ENCODE data around the gene ERC2.
A peak's percentile ranks its signal among the peaks of the same experiment; 100 is the strongest.

ERC2 gene

DNA sequence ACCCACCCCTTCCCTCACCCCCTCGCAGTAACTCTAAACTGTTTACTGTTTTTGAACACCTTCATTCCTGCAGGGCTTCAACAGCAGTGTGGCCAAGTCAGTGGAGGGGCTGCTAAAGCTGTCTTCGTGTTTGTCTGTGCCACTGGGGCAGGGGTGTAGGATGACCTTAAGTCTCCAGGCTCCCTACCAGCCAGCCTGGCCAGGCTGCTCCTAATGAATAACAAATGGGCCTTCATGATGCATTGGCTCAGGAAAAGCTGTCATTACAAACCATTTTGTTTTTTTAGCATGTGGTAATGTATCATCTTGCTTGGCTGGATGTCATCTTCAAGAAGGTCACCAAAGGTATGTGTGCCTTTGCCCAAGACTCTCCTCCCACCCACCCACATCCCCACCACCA is 609.0 kb downstream of the ERC2 start:
- no peak overlapping the region for H3K4me3 ChIP-seq (ENCODE audit: low read depth, low read length)
- H3K36me3 ChIP-seq, result no peaks in the 10 kb centered on the region
- no peaks in the 10 kb centered on the region for H3K4me1 ChIP-seq
- no peak for DNase-seq
- no peaks in the 10 kb centered on the region for H3K9me3 ChIP-seq
- H3K27me3 ChIP-seq, result no peaks in the 10 kb centered on the region
- TF ChIP-seq, protein P1, sequence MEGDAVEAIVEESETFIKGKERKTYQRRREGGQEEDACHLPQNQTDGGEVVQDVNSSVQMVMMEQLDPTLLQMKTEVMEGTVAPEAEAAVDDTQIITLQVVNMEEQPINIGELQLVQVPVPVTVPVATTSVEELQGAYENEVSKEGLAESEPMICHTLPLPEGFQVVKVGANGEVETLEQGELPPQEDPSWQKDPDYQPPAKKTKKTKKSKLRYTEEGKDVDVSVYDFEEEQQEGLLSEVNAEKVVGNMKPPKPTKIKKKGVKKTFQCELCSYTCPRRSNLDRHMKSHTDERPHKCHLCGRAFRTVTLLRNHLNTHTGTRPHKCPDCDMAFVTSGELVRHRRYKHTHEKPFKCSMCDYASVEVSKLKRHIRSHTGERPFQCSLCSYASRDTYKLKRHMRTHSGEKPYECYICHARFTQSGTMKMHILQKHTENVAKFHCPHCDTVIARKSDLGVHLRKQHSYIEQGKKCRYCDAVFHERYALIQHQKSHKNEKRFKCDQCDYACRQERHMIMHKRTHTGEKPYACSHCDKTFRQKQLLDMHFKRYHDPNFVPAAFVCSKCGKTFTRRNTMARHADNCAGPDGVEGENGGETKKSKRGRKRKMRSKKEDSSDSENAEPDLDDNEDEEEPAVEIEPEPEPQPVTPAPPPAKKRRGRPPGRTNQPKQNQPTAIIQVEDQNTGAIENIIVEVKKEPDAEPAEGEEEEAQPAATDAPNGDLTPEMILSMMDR (IDR thresholded peaks at IDR 0.05; ENCODE audit: low read depth, low read length), result no peak

DNA sequence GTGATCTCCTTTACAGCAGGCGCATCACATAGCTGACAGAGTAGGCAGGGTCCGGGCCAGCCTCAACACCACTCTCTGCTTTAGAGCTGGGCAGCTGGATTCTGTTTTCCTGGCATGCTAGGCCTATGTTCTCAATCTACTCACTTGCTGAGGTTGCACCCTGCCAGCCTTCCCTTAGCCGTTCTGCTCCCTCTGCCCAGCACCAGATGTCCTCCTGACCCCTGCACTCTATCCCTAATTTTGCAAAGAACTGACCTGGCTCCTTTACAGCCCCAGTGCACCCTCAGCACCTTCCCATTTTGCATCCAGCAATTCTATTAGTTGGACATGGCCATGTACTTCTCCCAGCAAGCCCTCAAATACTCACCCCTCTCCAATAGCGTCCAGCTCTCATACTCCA is 609.5 kb downstream of the ERC2 start:
- Histone ChIP-seq H3K27me3 (no peaks in the 10 kb centered on the region), H3K9me3 (no peaks in the 10 kb centered on the region), H3K36me3 (no peaks in the 10 kb centered on the region), H3K4me3 (ENCODE audit: low read depth, low read length) (no peak overlapping the region), H3K4me1 (no peaks in the 10 kb centered on the region)
- TF ChIP-seq, protein P1 (IDR thresholded peaks at IDR 0.05; ENCODE audit: low read depth, low read length), result no peak
- DNase-seq, result no peak

DNA sequence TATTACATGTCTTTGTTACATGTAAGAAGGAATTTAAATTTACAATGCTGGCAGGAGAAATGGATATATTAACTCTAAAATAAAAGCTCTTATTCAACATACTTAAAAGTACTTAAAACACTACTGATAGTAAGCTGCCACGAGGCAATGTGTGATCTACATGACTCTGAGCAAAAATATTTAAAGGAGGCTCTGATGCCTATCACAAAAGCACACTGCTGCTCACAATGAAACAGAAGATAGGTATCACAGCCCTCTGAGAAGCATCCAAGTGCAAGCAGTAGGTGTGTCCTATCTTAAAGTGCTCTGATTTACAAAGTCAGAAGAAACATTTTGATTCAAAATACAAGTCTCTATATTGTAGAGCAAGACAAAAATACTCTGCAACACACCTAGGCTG is 610.0 kb downstream of the ERC2 start:
- Histone ChIP-seq H3K9me3 (no peaks in the 10 kb centered on the region), H3K27me3 (no peaks in the 10 kb centered on the region), H3K4me1 (no peaks in the 10 kb centered on the region), H3K36me3 (no peaks in the 10 kb centered on the region), H3K4me3 (ENCODE audit: low read depth, low read length) (no peak overlapping the region)
- DNase-seq, result no peak
- TF ChIP-seq, protein P1 (IDR thresholded peaks at IDR 0.05; ENCODE audit: low read depth, low read length), result no peak

DNA sequence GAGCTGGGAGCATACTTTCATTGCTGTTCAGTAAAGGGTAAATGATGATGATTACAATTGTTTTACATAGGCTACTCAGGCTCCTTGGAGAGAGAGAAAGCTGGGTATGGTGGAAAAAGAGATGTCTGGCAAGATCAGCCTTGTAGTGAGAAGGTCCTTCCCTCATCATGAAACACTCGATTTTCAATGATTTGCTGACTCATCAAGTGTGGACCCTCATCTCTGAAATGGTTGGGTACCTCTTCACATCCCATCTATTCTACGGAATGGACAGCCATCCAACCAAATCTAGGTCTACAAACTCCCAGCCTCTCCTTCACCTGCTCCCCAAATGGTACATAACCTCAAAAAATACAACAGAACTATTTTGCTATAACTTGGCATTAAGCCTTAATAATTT is 610.6 kb downstream of the ERC2 start:
- no peaks in the 10 kb centered on the region for H3K9me3 ChIP-seq
- no peaks in the 10 kb centered on the region for H3K36me3 ChIP-seq
- H3K4me3 ChIP-seq (ENCODE audit: low read depth, low read length), result no peak overlapping the region
- no peaks in the 10 kb centered on the region for H3K4me1 ChIP-seq
- no peaks in the 10 kb centered on the region for H3K27me3 ChIP-seq
- TF ChIP-seq, protein P1 (IDR thresholded peaks at IDR 0.05; ENCODE audit: low read depth, low read length), result no peak
- no peak for DNase-seq

DNA sequence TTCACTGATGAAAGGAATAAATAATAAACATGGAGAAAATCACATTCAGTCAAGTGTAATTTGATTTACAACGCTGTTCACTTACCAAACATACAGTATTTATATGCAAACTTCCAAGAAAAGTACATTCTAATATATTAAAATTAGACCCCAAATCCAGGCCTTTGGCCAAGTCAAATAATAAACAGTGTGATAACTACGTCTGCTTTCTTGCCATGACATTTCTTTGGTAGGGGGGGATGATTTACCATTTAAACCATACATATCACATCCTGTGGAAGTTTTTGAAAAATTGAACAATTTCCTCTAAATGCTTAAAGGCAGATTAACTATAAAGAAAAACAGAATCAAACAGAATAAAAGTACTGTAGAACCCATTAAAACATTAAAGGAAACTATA is 613.0 kb downstream of the ERC2 start:
- no peak for DNase-seq
- Histone ChIP-seq H3K4me1 (no peaks in the 10 kb centered on the region), H3K27me3 (no peaks in the 10 kb centered on the region), H3K9me3 (no peaks in the 10 kb centered on the region), H3K36me3 (no peaks in the 10 kb centered on the region), H3K4me3 (ENCODE audit: low read depth, low read length) (no peak overlapping the region)
- TF ChIP-seq, protein P1 (IDR thresholded peaks at IDR 0.05; ENCODE audit: low read depth, low read length), result no peak

DNA sequence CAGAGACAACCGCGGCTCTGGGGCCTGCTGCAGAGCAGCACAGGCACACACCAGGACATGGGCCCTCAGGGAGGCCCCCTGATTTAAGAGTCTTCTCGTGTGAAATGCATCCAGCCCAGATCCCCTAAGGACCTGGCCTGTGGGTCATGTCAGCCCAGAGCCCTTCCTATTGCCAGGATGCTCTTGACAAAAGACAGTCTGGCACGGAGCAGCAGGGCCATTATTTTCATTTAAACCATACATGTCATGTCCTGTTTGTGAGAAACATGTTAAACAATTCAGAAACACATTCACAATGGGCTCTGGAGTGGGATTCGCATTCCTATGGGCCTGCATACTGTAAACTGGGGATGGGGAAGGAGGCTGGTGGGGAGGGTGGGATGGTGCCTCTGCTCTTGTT is 613.8 kb downstream of the ERC2 start:
- DNase-seq, result peak; percentile 13
- Histone ChIP-seq H3K36me3 (no peaks in the 10 kb centered on the region), H3K4me1 (no peaks in the 10 kb centered on the region), H3K27me3 (no peaks in the 10 kb centered on the region), H3K9me3 (no peaks in the 10 kb centered on the region), H3K4me3 (ENCODE audit: low read depth, low read length) (no peak overlapping the region)
- TF ChIP-seq, protein P1 (IDR thresholded peaks at IDR 0.05; ENCODE audit: low read depth, low read length), result no peak
